HUES48 (cell line): ENCODE data around the gene KCNIP4.

Source experiments
- H3K27ac ChIP-seq: one replicate; pipeline ENCODE4 v1.7.0; 2013; ENCODE audit warnings: low read depth, low read length, inconsistent platforms
- H3K27me3 ChIP-seq: 2 replicates; pipeline ENCODE4 v1.6.1; 2013; ENCODE audit warnings: mild to moderate bottlenecking, low read length; ENCODE audit not compliant: control insufficient read depth, insufficient read depth
- H3K36me3 ChIP-seq: 2 replicates; pipeline ENCODE4 v1.6.1; 2013; ENCODE audit warnings: low read length; ENCODE audit not compliant: control insufficient read depth, insufficient read depth
- H3K4me1 ChIP-seq: 2 replicates; pipeline ENCODE4 v1.6.1; 2013; ENCODE audit warnings: mild to moderate bottlenecking, low read length; ENCODE audit not compliant: control insufficient read depth, insufficient read depth
- H3K4me3 ChIP-seq: 2 replicates; pipeline ENCODE4 v1.5.1; 2013; ENCODE audit warnings: mild to moderate bottlenecking, low read depth, low read length
- H3K9ac ChIP-seq: 2 replicates; pipeline ENCODE4 v1.6.1; 2013; ENCODE audit warnings: mild to moderate bottlenecking, low read depth, low read length, moderate library complexity
- H3K9me3 ChIP-seq: 2 replicates; pipeline ENCODE4 v1.6.1; 2013; ENCODE audit warnings: low read length; ENCODE audit not compliant: control insufficient read depth, insufficient read depth

The KCNIP4 gene

DNA sequence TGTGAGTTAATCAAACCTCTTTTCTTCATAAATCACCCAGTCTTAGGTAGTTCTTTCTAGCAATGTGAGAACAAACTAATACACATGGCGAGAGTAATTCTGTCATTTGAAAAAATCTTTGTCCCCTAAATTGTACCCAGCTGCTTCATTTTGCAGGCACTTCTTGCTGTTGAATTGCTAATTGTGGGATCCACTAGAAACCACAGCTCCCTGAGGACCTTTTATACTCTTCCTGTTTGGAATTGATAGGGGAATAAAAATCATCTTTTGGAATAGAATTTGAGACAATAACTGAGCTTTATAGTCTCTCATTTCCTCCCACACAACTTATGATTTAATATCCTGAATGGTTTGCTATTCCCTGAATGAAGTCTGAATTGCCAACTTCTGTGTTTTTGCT is 1078.1 kb downstream of the KCNIP4 start:
- Histone ChIP-seq H3K27me3 (no peaks in the 10 kb centered on the region), H3K36me3 (no peaks in the 10 kb centered on the region), H3K27ac (no peak overlapping the region), H3K4me3 (no peak overlapping the region), H3K9ac (no peak overlapping the region), H3K4me1 (no peaks in the 10 kb centered on the region), H3K9me3 (no peaks in the 10 kb centered on the region)

DNA sequence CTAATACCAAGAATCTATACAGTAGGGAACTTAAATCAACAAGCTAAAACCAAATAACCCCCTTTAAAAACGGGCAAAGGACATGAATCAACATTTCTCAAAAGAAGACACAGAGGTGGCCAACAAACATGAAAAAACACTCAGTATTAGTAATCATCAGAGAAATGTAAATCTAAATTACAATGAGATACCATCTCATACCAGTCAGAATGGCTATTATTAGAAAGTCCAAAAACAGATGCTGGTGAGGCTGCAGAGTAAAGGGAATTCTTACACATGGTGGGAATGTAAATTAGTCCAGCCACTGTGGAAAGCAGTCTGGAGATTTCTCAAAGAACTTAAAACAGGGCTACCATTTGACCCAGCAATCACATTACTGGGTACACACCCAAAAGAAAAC is 1080.5 kb downstream of the KCNIP4 start:
- H3K9ac ChIP-seq, result no peak overlapping the region
- no peaks in the 10 kb centered on the region for H3K36me3 ChIP-seq
- no peaks in the 10 kb centered on the region for H3K9me3 ChIP-seq
- H3K4me1 ChIP-seq, result no peaks in the 10 kb centered on the region
- no peak overlapping the region for H3K4me3 ChIP-seq
- H3K27me3 ChIP-seq, result no peaks in the 10 kb centered on the region
- no peak overlapping the region for H3K27ac ChIP-seq

DNA sequence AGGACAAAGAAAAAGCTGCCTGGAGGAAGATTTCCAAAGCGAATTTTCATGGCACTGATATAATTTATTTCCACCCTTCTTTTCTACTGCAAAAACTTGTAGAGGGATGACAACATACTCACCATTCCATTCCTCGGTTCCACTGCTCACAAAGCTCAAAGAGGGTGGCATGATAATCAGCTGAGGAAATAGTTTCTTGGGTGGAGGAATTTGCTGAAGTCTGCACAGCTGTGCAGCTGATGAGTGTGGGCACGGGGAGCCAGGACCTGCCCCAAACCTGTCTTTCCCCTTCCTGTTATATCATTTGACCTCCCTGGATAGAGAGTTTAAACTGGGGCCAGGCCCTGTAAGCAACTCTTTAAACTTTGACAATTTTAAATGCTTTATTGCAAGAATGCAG is 1087.7 kb downstream of the KCNIP4 start:
- Histone ChIP-seq H3K4me3 (no peak overlapping the region), H3K36me3 (no peaks in the 10 kb centered on the region), H3K9ac (no peak overlapping the region), H3K4me1 (no peaks in the 10 kb centered on the region), H3K27me3 (no peaks in the 10 kb centered on the region), H3K27ac (no peak overlapping the region), H3K9me3 (no peaks in the 10 kb centered on the region)

DNA sequence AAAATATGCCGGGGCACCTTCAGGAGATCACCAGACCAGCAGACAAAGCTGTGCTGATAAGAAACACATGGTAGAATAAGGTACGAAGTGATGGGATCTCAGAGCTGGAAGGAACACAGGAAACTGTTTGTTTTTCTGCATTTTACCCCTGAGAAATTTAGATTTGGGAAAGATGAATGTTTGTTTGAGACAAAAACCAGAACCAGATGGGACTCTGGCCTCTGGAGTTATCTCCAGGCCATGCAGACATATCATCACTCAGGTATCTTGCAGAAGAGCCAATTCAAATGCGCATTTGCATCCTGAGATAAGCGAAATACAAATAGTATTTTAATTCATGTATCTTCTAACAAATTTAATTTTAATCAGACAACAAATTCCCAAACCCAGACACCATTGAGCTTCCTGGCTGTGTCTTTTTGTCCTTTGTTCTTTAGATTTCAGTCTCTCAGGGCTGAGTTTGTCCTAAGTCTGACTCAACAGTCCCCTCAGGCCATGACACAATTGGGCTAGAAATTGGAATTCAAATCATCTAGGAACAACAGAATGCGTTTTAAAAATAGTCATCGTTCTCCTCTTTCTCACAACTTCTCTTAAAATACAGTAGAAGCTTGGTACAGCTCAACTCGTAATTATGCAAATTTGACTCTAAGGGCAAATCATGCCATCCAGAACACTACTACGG is 1089.3 kb downstream of the KCNIP4 start:
- no peak overlapping the region for H3K4me3 ChIP-seq
- no peak overlapping the region for H3K9ac ChIP-seq
- no peaks in the 10 kb centered on the region for H3K27me3 ChIP-seq
- H3K9me3 ChIP-seq, result no peaks in the 10 kb centered on the region
- no peaks in the 10 kb centered on the region for H3K4me1 ChIP-seq
- no peaks in the 10 kb centered on the region for H3K36me3 ChIP-seq
- H3K27ac ChIP-seq, result no peak overlapping the region

DNA sequence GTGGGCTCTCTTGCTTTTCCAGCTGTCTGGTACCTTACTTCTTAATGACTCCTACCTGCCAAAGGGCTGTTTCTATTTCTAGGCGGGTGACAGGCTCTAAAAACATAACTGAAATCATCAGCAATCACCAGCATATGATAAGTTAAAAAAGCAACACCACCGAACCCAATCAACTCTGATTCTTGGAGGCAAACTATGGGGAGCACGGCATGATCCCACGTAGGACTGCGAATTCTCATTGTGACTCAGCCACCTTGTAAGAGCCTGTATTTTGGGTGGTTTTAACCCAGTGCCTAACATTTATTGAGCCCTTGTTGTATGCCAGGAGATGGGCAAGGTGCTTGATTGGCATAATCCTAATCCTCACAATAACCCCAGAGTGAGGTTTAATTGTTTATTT is 1091.5 kb downstream of the KCNIP4 start:
- H3K9me3 ChIP-seq, result no peaks in the 10 kb centered on the region
- H3K9ac ChIP-seq, result no peak overlapping the region
- no peaks in the 10 kb centered on the region for H3K27me3 ChIP-seq
- H3K4me1 ChIP-seq, result no peaks in the 10 kb centered on the region
- H3K27ac ChIP-seq, result no peak overlapping the region
- no peak overlapping the region for H3K4me3 ChIP-seq
- H3K36me3 ChIP-seq, result no peaks in the 10 kb centered on the region

DNA sequence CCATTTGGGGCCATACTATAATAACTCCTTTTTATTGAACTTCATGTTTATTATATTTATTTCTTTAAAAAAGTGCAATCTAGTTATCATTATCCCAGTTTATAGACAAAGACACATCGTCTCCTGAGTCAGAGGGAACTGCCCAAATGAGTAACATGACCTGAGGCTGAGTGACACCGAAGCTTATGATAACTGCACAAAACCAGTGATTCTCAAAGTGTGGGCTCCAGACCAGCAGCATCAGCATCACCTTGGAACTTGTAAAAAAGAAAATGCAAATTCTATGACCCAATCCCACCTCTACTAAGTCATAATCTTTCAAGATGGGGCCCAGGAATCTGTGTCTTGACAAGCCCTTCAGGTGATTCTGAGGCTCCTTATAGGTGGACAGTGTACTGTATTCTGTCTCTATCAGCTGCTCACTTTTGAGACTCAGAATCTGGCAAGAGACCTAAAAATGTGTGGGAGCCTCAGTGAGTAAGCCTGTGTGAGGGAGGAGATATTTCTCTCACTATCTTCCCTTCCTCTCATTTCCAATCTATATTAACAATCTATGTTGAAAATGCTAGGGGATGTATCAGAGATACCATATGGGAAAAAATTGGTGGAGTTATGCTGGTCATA is 1101.3 kb downstream of the KCNIP4 start:
- H3K9me3 ChIP-seq, result no peaks in the 10 kb centered on the region
- H3K9ac ChIP-seq, result no peak overlapping the region
- H3K27me3 ChIP-seq, result no peaks in the 10 kb centered on the region
- H3K36me3 ChIP-seq, result no peaks in the 10 kb centered on the region
- no peaks in the 10 kb centered on the region for H3K4me1 ChIP-seq
- H3K4me3 ChIP-seq, result no peak overlapping the region
- no peak overlapping the region for H3K27ac ChIP-seq

DNA sequence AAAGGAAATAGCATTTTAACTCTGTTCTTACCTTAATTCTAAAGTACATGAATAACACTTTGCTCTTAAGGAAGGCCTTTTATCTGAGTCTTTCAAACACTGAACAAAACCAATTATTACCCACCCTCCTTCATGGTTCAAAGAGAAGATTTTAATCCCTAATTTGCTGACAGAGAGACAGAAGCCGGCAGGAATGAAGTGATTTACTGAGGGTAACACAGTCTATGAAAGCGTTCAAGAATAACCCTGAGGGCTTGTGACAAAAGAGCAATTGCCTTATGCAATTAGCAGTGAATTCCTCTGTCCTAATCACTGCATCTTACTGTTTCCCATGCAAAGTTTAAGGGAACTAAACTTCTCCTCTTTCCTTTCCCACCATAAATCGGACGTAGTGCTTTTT is 1104.3 kb downstream of the KCNIP4 start:
- Histone ChIP-seq H3K4me1 (no peaks in the 10 kb centered on the region), H3K4me3 (no peak overlapping the region), H3K9me3 (no peaks in the 10 kb centered on the region), H3K27ac (no peak overlapping the region), H3K9ac (no peak overlapping the region), H3K27me3 (no peaks in the 10 kb centered on the region), H3K36me3 (no peaks in the 10 kb centered on the region)

DNA sequence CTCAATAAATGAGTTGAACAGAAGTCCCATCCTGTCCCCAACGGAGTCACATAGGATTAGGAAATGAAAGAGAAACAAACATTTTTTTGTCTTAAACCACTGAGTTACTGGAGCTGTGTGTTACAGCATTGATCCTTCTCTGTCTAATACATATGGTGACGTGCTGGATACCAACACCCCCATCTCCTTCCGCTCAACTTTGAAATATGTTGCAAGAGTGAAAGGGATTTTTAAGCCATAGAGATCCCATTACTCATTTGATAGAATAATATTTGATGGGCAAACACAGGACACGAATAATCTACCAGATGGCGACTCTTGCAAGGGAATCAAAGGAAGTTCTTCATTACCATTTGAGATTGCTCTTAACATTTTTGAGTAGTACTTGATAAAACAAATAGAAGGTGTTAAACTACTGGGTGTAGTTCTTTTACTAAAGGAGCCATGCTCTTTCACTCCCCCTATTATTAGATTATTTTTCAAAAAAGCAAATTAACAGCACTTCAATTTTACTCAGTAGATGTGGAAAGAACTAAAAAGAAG is 1107.9 kb downstream of the KCNIP4 start:
- Histone ChIP-seq H3K27me3 (no peaks in the 10 kb centered on the region), H3K27ac (no peak overlapping the region), H3K9ac (no peak overlapping the region), H3K4me1 (no peaks in the 10 kb centered on the region), H3K36me3 (no peaks in the 10 kb centered on the region), H3K9me3 (no peaks in the 10 kb centered on the region), H3K4me3 (no peak overlapping the region)

DNA sequence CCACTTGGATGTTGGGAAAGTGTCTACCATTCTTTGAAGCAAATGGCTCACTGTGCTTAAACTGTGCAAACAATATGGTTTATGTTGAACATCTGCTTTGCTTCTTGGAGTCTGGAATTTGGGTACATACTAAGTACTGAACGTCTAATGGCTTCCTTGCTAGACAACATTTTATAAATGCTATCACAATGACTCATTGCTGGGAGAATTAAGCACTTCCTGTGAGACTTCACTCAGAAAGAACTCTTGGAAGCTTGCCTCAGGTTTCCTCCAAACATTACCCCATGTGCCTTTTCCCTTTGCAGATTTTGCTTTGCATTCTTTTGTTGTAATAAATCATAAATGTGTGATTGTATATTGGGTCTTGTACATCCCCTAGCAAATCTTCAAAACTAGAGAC is 1108.6 kb downstream of the KCNIP4 start:
- no peaks in the 10 kb centered on the region for H3K27me3 ChIP-seq
- H3K36me3 ChIP-seq, result no peaks in the 10 kb centered on the region
- H3K27ac ChIP-seq, result no peak overlapping the region
- no peak overlapping the region for H3K4me3 ChIP-seq
- no peaks in the 10 kb centered on the region for H3K9me3 ChIP-seq
- no peak overlapping the region for H3K9ac ChIP-seq
- no peaks in the 10 kb centered on the region for H3K4me1 ChIP-seq

DNA sequence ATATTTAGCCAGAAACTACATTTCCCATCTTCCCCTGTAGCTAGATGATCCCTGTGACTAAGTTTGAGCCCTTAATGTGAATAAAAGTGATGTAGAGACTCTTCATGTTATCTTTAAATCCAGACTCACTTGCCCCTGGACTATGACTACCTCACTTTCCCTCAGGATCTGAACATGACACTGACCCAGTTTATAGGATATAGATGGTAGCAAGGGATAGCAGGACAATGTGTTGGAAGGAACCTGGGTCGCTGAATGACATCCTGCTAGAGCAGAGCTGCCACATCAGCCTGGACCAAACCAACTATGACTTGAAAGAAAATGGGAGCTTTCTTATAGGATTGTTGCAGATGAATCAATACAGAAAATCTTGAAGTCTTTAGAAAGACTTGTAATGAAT is 1110.1 kb downstream of the KCNIP4 start:
- Histone ChIP-seq H3K36me3 (no peaks in the 10 kb centered on the region), H3K4me3 (no peak overlapping the region), H3K27ac (no peak overlapping the region), H3K9ac (no peak overlapping the region), H3K27me3 (no peaks in the 10 kb centered on the region), H3K9me3 (no peaks in the 10 kb centered on the region), H3K4me1 (no peaks in the 10 kb centered on the region)

DNA sequence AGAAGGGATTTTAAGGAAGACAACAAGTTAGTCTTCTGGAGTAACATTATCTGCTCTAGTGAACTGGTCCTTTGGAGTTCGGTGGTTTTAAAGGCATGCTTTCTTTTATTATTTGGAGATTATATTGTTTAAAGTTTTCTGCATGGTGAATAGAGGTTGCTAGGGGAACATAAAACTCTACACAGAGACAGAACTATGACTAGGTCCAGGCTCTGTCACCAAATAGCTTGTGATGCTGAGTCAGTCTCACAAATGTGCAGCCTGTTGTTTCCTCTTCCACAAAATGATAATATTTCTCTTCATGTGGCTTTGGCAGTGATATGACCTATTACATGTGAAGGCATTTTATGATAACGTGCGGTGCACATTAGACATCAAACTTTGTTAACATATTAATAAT is 1115.7 kb downstream of the KCNIP4 start:
- Histone ChIP-seq H3K27ac (no peak overlapping the region), H3K4me3 (no peak overlapping the region), H3K9ac (no peak overlapping the region)

More for the DNA sequence above, 1115.7 kb downstream of the KCNIP4 start:
- Histone ChIP-seq H3K36me3 (no peaks in the 10 kb centered on the region), H3K4me1 (no peaks in the 10 kb centered on the region), H3K27me3 (no peaks in the 10 kb centered on the region), H3K9me3 (no peaks in the 10 kb centered on the region)
